GM12878 (cell line): ENCODE measurements around the gene NCBP1.
A peak's percentile ranks its signal among the peaks of the same experiment; 100 is the strongest.

Experiments
- BCL3 ChIP-seq: IDR thresholded peaks from 2 replicates; pipeline ENCODE4 v1.6.1; 2011; ENCODE audit warnings: borderline replicate concordance, low read depth, mild to moderate bottlenecking, moderate library complexity, low read length; ENCODE audit not compliant: insufficient read depth, poor library complexity, severe bottlenecking
- BHLHE40 ChIP-seq, 2 experiments: fragments of 450-650 bp in 1 of 2; IDR thresholded peaks; 2 replicates each; pipeline ENCODE4 v1.6.1; 2011 to 2017; ENCODE audit warnings: low read depth in 2 of 2, borderline replicate concordance in 1 of 2, improper control_type of control experiment in 1 of 2, low read length in 1 of 2, mild to moderate bottlenecking in 1 of 2
- CTCF ChIP-seq, 3 experiments: IDR thresholded peaks in 2 of 3; conservative IDR thresholded peaks in 1 of 3; 2 replicates each; pipeline ENCODE4 v1.5.1; 2011; ENCODE audit warnings: low read depth in 3 of 3, low read length in 3 of 3, mild to moderate bottlenecking in 3 of 3, control low read depth in 2 of 3, moderate library complexity in 2 of 3, inconsistent platforms in 1 of 3, mixed read lengths in 1 of 3; ENCODE audit not compliant: control insufficient read depth in 2 of 3, insufficient read depth in 1 of 3; ENCODE audit errors: extremely low read depth in 1 of 3
- EP300 ChIP-seq, 2 experiments: fragments of 150-350 bp in 1 of 2; IDR thresholded peaks; 2 replicates each; pipeline ENCODE4 v1.6.1; 2011 to 2012; ENCODE audit warnings: low read depth in 2 of 2, low read length in 2 of 2, borderline replicate concordance in 1 of 2, improper control_type of control experiment in 1 of 2, inconsistent platforms in 1 of 2; ENCODE audit not compliant: control insufficient read depth in 1 of 2
- MYB ChIP-seq: fragments of 150-350 bp; IDR thresholded peaks from 2 replicates; pipeline ENCODE4 v1.6.1; 2014; ENCODE audit warnings: mild to moderate bottlenecking, low read depth, low read length, borderline replicate concordance
- PAX8 ChIP-seq: fragments of 450-650 bp; IDR thresholded peaks from 2 replicates; pipeline ENCODE4 v1.6.1; 2017; ENCODE audit warnings: mild to moderate bottlenecking, moderate library complexity
- POLR2AphosphoS5 ChIP-seq: IDR thresholded peaks from 2 replicates; pipeline ENCODE4 v1.6.1; 2011; ENCODE audit warnings: mild to moderate bottlenecking, low read length, inconsistent platforms
- RAD21 ChIP-seq: IDR thresholded peaks from 2 replicates; pipeline ENCODE4 v1.6.1; 2011; ENCODE audit warnings: mild to moderate bottlenecking, low read depth, low read length, moderate library complexity; ENCODE audit not compliant: insufficient read depth
- REST ChIP-seq: IDR thresholded peaks from 2 replicates; pipeline ENCODE4 v1.6.1; 2012; ENCODE audit warnings: mild to moderate bottlenecking, low read depth, low read length

- TF ChIP-seq EP300 (IDR thresholded peaks at IDR 0.05; ENCODE audit: borderline replicate concordance in 1 of 2, control insufficient read depth in 1 of 2, low read depth in 2 of 2, low read length in 2 of 2): peak in 1 of 2 experiments; percentile 25; a peak in 1 of 4 replicates
- TF ChIP-seq BHLHE40 (IDR thresholded peaks at IDR 0.05; ENCODE audit: borderline replicate concordance in 1 of 2, low read depth in 2 of 2, low read length in 1 of 2): peak; percentile 99 to 100
- no peak for TF ChIP-seq PAX8
- no peak; the same call in 1 of the 2 replicates for TF ChIP-seq REST
- TF ChIP-seq CTCF (IDR thresholded peaks at IDR 0.05 in 2 of 3, conservative IDR thresholded peaks at IDR 0.05 in 1 of 3; ENCODE audit: control insufficient read depth in 2 of 3, extremely low read depth in 1 of 3, insufficient read depth in 1 of 3, low read depth in 3 of 3, low read length in 3 of 3): no peak
- peak; percentile 85 for TF ChIP-seq POLR2AphosphoS5
- TF ChIP-seq BCL3: peak; percentile 22
- 0 out of 2 replicates have a peak, but pooled peaks have one; percentile 35 for TF ChIP-seq MYB
- no peak for TF ChIP-seq RAD21
Observed at GRCh38 chr9:97632985-97633858, at the start of gene NCBP1, which contains the start of gene TSTD2.
